Measurements from ENCODE around the gene FRMD3. TPM values are rescaled to one million over a fixed set of nuclear protein-coding genes. Genes with fewer than 3 reads are reported as not detected.

FRMD3 gene
- polyA plus RNA-seq, 1 donor from 2014 or later: 13.0 TPM

- Histone ChIP-seq H2AFZ (ENCODE audit: low read depth, low read length) (no peak overlapping the region), H3K27me3 (ENCODE audit: insufficient read depth, low read depth, low read length) (no peaks in the 10 kb centered on the region), H3K9me3 (ENCODE audit: low read length) (no peaks in the 10 kb centered on the region), H4K20me1 (ENCODE audit: insufficient read depth) (no peaks in the 10 kb centered on the region), H3K79me2 (replicated peaks; ENCODE audit: insufficient read depth, low read length) (no peaks in the 10 kb centered on the region), H3K4me3 (ENCODE audit: low read length) (no peak overlapping the region), H3K4me2 (ENCODE audit: low read length) (no peak overlapping the region), H3K27ac (ENCODE audit: low read length) (no peak overlapping the region), H3F3A (ENCODE audit: insufficient read depth, low read length, poor library complexity, severe bottlenecking) (no peaks in the 10 kb centered on the region), H3K9ac (ENCODE audit: low read length) (no peak overlapping the region), H3K36me3 (ENCODE audit: insufficient read depth, low read length) (no peaks in the 10 kb centered on the region), H3K9me2 (ENCODE audit: insufficient read depth, low read length) (no peaks in the 10 kb centered on the region)
- no peak for TF ChIP-seq POLR2AphosphoS5 (IDR thresholded peaks at IDR 0.05)
- TF ChIP-seq EZH2 (IDR thresholded peaks at IDR 0.05; ENCODE audit: borderline replicate concordance, insufficient read depth, low read length, poor library complexity, severe bottlenecking): no peak
- TF ChIP-seq EP300 (conservative IDR thresholded peaks at IDR 0.05; ENCODE audit: poor library complexity, severe bottlenecking): no peak
- TF ChIP-seq MXI1 (conservative IDR thresholded peaks at IDR 0.05; ENCODE audit: poor library complexity, severe bottlenecking): no peak
- TF ChIP-seq TAF1 (IDR thresholded peaks at IDR 0.05; ENCODE audit: low read depth): no peak
- TF ChIP-seq, protein P1, sequence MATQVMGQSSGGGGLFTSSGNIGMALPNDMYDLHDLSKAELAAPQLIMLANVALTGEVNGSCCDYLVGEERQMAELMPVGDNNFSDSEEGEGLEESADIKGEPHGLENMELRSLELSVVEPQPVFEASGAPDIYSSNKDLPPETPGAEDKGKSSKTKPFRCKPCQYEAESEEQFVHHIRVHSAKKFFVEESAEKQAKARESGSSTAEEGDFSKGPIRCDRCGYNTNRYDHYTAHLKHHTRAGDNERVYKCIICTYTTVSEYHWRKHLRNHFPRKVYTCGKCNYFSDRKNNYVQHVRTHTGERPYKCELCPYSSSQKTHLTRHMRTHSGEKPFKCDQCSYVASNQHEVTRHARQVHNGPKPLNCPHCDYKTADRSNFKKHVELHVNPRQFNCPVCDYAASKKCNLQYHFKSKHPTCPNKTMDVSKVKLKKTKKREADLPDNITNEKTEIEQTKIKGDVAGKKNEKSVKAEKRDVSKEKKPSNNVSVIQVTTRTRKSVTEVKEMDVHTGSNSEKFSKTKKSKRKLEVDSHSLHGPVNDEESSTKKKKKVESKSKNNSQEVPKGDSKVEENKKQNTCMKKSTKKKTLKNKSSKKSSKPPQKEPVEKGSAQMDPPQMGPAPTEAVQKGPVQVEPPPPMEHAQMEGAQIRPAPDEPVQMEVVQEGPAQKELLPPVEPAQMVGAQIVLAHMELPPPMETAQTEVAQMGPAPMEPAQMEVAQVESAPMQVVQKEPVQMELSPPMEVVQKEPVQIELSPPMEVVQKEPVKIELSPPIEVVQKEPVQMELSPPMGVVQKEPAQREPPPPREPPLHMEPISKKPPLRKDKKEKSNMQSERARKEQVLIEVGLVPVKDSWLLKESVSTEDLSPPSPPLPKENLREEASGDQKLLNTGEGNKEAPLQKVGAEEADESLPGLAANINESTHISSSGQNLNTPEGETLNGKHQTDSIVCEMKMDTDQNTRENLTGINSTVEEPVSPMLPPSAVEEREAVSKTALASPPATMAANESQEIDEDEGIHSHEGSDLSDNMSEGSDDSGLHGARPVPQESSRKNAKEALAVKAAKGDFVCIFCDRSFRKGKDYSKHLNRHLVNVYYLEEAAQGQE (IDR thresholded peaks at IDR 0.05; ENCODE audit: borderline replicate concordance): no peak
- TF ChIP-seq RAD21 (conservative IDR thresholded peaks at IDR 0.05): no peak
- TF ChIP-seq SMC3 (conservative IDR thresholded peaks at IDR 0.05; ENCODE audit: poor library complexity): no peak
- TF ChIP-seq, protein P2, sequence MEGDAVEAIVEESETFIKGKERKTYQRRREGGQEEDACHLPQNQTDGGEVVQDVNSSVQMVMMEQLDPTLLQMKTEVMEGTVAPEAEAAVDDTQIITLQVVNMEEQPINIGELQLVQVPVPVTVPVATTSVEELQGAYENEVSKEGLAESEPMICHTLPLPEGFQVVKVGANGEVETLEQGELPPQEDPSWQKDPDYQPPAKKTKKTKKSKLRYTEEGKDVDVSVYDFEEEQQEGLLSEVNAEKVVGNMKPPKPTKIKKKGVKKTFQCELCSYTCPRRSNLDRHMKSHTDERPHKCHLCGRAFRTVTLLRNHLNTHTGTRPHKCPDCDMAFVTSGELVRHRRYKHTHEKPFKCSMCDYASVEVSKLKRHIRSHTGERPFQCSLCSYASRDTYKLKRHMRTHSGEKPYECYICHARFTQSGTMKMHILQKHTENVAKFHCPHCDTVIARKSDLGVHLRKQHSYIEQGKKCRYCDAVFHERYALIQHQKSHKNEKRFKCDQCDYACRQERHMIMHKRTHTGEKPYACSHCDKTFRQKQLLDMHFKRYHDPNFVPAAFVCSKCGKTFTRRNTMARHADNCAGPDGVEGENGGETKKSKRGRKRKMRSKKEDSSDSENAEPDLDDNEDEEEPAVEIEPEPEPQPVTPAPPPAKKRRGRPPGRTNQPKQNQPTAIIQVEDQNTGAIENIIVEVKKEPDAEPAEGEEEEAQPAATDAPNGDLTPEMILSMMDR (IDR thresholded peaks at IDR 0.05; ENCODE audit: poor library complexity, severe bottlenecking): no peak
Measured at GRCh38 chr9:83342731-83343130, 195.5 kb downstream of the FRMD3 start.

- Histone ChIP-seq H3K9me2 (ENCODE audit: insufficient read depth, low read length) (no peaks in the 10 kb centered on the region), H3K9me3 (ENCODE audit: low read length) (no peaks in the 10 kb centered on the region), H3F3A (ENCODE audit: insufficient read depth, low read length, poor library complexity, severe bottlenecking) (no peaks in the 10 kb centered on the region), H3K36me3 (ENCODE audit: insufficient read depth, low read length) (no peaks in the 10 kb centered on the region), H3K79me2 (replicated peaks; ENCODE audit: insufficient read depth, low read length) (no peaks in the 10 kb centered on the region), H3K4me3 (ENCODE audit: low read length) (no peak overlapping the region), H3K4me2 (ENCODE audit: low read length) (no peak overlapping the region), H3K27me3 (ENCODE audit: insufficient read depth, low read depth, low read length) (no peaks in the 10 kb centered on the region), H3K27ac (ENCODE audit: low read length) (no peak overlapping the region), H2AFZ (ENCODE audit: low read depth, low read length) (no peak overlapping the region), H3K9ac (ENCODE audit: low read length) (no peak overlapping the region), H4K20me1 (ENCODE audit: insufficient read depth) (no peaks in the 10 kb centered on the region)
- TF ChIP-seq TAF1 (IDR thresholded peaks at IDR 0.05; ENCODE audit: low read depth): no peak
- no peak for TF ChIP-seq SMC3 (conservative IDR thresholded peaks at IDR 0.05; ENCODE audit: poor library complexity)
- TF ChIP-seq, protein P2 (IDR thresholded peaks at IDR 0.05; ENCODE audit: poor library complexity, severe bottlenecking): no peak
- no peak for TF ChIP-seq RAD21 (conservative IDR thresholded peaks at IDR 0.05)
- no peak for TF ChIP-seq EZH2 (IDR thresholded peaks at IDR 0.05; ENCODE audit: borderline replicate concordance, insufficient read depth, low read length, poor library complexity, severe bottlenecking)
- TF ChIP-seq, protein P1 (IDR thresholded peaks at IDR 0.05; ENCODE audit: borderline replicate concordance): no peak
- TF ChIP-seq POLR2AphosphoS5 (IDR thresholded peaks at IDR 0.05): no peak
- TF ChIP-seq MXI1 (conservative IDR thresholded peaks at IDR 0.05; ENCODE audit: poor library complexity, severe bottlenecking): no peak
- no peak for TF ChIP-seq EP300 (conservative IDR thresholded peaks at IDR 0.05; ENCODE audit: poor library complexity, severe bottlenecking)
Measured at GRCh38 chr9:83342006-83342405, 196.2 kb downstream of the FRMD3 start.

Data from neural cell (in vitro differentiated cells).